HepG2 (cell line): ENCODE measurements around the gene MCRIP2. TPM values are rescaled to one million over a fixed set of nuclear protein-coding genes. Genes with fewer than 3 reads are reported as not detected.

Source experiments
- AKNA ChIP-seq: sonication (generic); formaldehyde crosslinking; IDR thresholded peaks from 2 replicates; pipeline ENCODE4 v1.4.0; 2020; ENCODE audit warnings: missing genetic modification reagents, borderline replicate concordance
- ETV5 ChIP-seq: IDR thresholded peaks from 2 replicates; pipeline ENCODE4 v1.6.1; 2018; ENCODE audit warnings: missing biosample characterization, missing genetic modification reagents, inconsistent platforms, borderline replicate concordance
- KDM3A ChIP-seq: IDR thresholded peaks from 2 replicates; pipeline ENCODE4 v1.6.1; 2018; ENCODE audit warnings: low read depth, missing compliant biosample characterization
- NRL ChIP-seq: sonication (generic); formaldehyde crosslinking; IDR thresholded peaks from 2 replicates; pipeline ENCODE4 v1.5.0; 2020; ENCODE audit warnings: missing genetic modification reagents, mild to moderate bottlenecking, moderate library complexity, borderline replicate concordance
- ZBTB1 ChIP-seq: sonication (generic); formaldehyde crosslinking; IDR thresholded peaks from 2 replicates; pipeline ENCODE4 v1.4.0; 2020; ENCODE audit warnings: missing genetic modification reagents, borderline replicate concordance
- ZBTB44 ChIP-seq: sonication (generic); formaldehyde crosslinking; IDR thresholded peaks from 2 replicates; pipeline ENCODE4 v1.4.0; 2020; ENCODE audit warnings: missing genetic modification reagents
- ZNF432 ChIP-seq: sonication (generic); formaldehyde crosslinking; IDR thresholded peaks from 2 replicates; pipeline ENCODE4 v1.5.0; 2020; ENCODE audit warnings: missing genetic modification reagents, mild to moderate bottlenecking, borderline replicate concordance
- ZNF562 ChIP-seq: sonication (generic); formaldehyde crosslinking; IDR thresholded peaks from 2 replicates; pipeline ENCODE4 v1.8.0; 2022; ENCODE audit warnings: missing genetic modification reagents, borderline replicate concordance
- ZNF749 ChIP-seq: sonication (generic); formaldehyde crosslinking; IDR thresholded peaks from 2 replicates; pipeline ENCODE4 v1.8.0; 2022; ENCODE audit warnings: mild to moderate bottlenecking, missing genetic modification reagents, moderate library complexity, borderline replicate concordance
- ZNF766 ChIP-seq: sonication (generic); formaldehyde crosslinking; IDR thresholded peaks from 2 replicates; pipeline ENCODE4 v1.5.0; 2020; ENCODE audit warnings: missing genetic modification reagents, borderline replicate concordance
- polyA plus RNA-seq, 8 experiments: library from polyadenylated mRNA; depleted of rRNA in 3 of 8; stranded (reverse) in 7 of 8; unstranded in 1 of 8; fragments of >200 nt; fragmentation: Illumina TruSeq in 4 of 8; extraction: Trizol in 4 of 8; gene quantifications; 2 replicates each; pipeline versions ENCODE4 v1.2.1 to v1.2.3, GENCODE V29; 2011 to 2016; ENCODE audit warnings: low read depth in 4 of 8, missing spikeins in 1 of 8, mixed read lengths in 1 of 8; ENCODE audit not compliant: insufficient read depth in 1 of 8
- total RNA-seq, 5 experiments: library from RNA; depleted of rRNA; stranded (reverse); fragments of >200 nt; fragmentation: Illumina TruSeq; extraction: Trizol; gene quantifications; 2 replicates each; pipeline ENCODE4 v1.2.3, GENCODE V29; 2016; ENCODE audit warnings: low read depth in 1 of 5
- TF ChIP-seq, protein P1 (sequence below): sonication (generic); formaldehyde crosslinking; conservative IDR thresholded peaks from 2 replicates; pipeline ENCODE4 v1.8.0; 2022; ENCODE audit warnings: missing genetic modification reagents
- TF ChIP-seq, protein P2 (sequence below): sonication (generic); formaldehyde crosslinking; IDR thresholded peaks from 2 replicates; pipeline ENCODE4 v1.8.1; 2022; ENCODE audit warnings: mild to moderate bottlenecking, missing genetic modification reagents
- TF ChIP-seq, protein P3 (sequence below), 2 experiments: sonication (generic) in 1 of 2; formaldehyde crosslinking in 1 of 2; IDR thresholded peaks; 2 replicates each; pipeline versions ENCODE4 v1.4.0 to v1.6.1; 2016 to 2020; ENCODE audit warnings: borderline replicate concordance in 1 of 2, low read depth in 1 of 2, mild to moderate bottlenecking in 1 of 2, missing genetic modification reagents in 1 of 2

Gene MCRIP2
- total and polyA plus RNA-seq, 2 of the 13 experiments (the other 11 are each of a cell fraction or from before 2014, with no cell fraction given), result 39.6 to 76.7 TPM

- TF ChIP-seq, protein P1, sequence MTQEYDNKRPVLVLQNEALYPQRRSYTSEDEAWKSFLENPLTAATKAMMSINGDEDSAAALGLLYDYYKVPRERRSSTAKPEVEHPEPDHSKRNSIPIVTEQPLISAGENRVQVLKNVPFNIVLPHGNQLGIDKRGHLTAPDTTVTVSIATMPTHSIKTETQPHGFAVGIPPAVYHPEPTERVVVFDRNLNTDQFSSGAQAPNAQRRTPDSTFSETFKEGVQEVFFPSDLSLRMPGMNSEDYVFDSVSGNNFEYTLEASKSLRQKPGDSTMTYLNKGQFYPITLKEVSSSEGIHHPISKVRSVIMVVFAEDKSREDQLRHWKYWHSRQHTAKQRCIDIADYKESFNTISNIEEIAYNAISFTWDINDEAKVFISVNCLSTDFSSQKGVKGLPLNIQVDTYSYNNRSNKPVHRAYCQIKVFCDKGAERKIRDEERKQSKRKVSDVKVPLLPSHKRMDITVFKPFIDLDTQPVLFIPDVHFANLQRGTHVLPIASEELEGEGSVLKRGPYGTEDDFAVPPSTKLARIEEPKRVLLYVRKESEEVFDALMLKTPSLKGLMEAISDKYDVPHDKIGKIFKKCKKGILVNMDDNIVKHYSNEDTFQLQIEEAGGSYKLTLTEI, result no peak
- TF ChIP-seq, protein P2, sequence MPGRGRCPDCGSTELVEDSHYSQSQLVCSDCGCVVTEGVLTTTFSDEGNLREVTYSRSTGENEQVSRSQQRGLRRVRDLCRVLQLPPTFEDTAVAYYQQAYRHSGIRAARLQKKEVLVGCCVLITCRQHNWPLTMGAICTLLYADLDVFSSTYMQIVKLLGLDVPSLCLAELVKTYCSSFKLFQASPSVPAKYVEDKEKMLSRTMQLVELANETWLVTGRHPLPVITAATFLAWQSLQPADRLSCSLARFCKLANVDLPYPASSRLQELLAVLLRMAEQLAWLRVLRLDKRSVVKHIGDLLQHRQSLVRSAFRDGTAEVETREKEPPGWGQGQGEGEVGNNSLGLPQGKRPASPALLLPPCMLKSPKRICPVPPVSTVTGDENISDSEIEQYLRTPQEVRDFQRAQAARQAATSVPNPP, result 0 out of 2 replicates have a peak, but pooled peaks have one; percentile 21
- TF ChIP-seq ZNF562 (no peak), AKNA (CRISPR knock-in tag) (no peak), ZNF749 (CRISPR knock-in tag) (peak; percentile 63; the same call in 1 of the 2 replicates), ZNF432 (CRISPR knock-in tag) (no peak), ZBTB44 (CRISPR knock-in tag) (no peak), ZBTB1 (CRISPR knock-in tag) (no peak), KDM3A (no peak), NRL (CRISPR knock-in tag) (no peak), ETV5 (CRISPR knock-in tag) (peak; percentile 47), ZNF766 (CRISPR knock-in tag) (no peak)
- TF ChIP-seq, protein P3, sequence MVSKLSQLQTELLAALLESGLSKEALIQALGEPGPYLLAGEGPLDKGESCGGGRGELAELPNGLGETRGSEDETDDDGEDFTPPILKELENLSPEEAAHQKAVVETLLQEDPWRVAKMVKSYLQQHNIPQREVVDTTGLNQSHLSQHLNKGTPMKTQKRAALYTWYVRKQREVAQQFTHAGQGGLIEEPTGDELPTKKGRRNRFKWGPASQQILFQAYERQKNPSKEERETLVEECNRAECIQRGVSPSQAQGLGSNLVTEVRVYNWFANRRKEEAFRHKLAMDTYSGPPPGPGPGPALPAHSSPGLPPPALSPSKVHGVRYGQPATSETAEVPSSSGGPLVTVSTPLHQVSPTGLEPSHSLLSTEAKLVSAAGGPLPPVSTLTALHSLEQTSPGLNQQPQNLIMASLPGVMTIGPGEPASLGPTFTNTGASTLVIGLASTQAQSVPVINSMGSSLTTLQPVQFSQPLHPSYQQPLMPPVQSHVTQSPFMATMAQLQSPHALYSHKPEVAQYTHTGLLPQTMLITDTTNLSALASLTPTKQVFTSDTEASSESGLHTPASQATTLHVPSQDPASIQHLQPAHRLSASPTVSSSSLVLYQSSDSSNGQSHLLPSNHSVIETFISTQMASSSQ (IDR thresholded peaks at IDR 0.05; ENCODE audit: low read depth), result no peak
- TF ChIP-seq, protein P3 (CRISPR knock-in tag; IDR thresholded peaks at IDR 0.05; ENCODE audit: borderline replicate concordance), result no peak
Measured at GRCh38 chr16:679814-680624, 38.4 kb downstream of the MCRIP2 start, which contains the start of gene STUB1 (continued).
